MG63 (cell line): ENCODE results near the gene GSG1. TPM values are rescaled to one million over a fixed set of nuclear protein-coding genes. Genes with fewer than 3 reads are reported as not detected.
"Not testable (repeated sequence)": the region's sequence is repeated elsewhere in the genome, so short reads cannot be mapped to it uniquely, and the experiment has no call there.

ENCODE experiments used
- DNase-seq: peaks from one replicate; pipeline ENCODE4 v3.0.0-alpha.2; 2020
- H3K27me3 ChIP-seq: fragments of 250-450 bp; sonication (Bioruptor Pico); 2 replicates; pipeline ENCODE4 v1.5.1; 2020; ENCODE audit warnings: mild to moderate bottlenecking, moderate library complexity
- H3K36me3 ChIP-seq: fragments of 250-450 bp; sonication (Bioruptor Pico); 2 replicates; pipeline ENCODE4 v1.5.1; 2020; ENCODE audit warnings: mild to moderate bottlenecking, moderate library complexity
- H3K4me3 ChIP-seq: fragments of 250-450 bp; sonication (Bioruptor Pico); 2 replicates; pipeline ENCODE4 v1.5.1; 2020; ENCODE audit warnings: mild to moderate bottlenecking, moderate library complexity
- H3K9me3 ChIP-seq: fragments of 250-450 bp; sonication (Bioruptor Pico); 2 replicates; pipeline ENCODE4 v1.5.1; 2020; ENCODE audit warnings: mild to moderate bottlenecking, moderate library complexity
- total RNA-seq: library from RNA; depleted of rRNA; stranded (reverse); fragments of >200 nt; shearing (Covaris generic); gene quantifications from 2 replicates; pipeline ENCODE4 v1.2.3, GENCODE V29; 2014; ENCODE audit warnings: low replicate concordance

Gene GSG1
- total RNA-seq, 1 experiment from 2014 or later, result 0.33 TPM

- no peaks in the 10 kb centered on the region; the same call in 1 of the 2 replicates for H3K9me3 ChIP-seq
- no peaks in the 10 kb centered on the region for H3K27me3 ChIP-seq
- no peaks in the 10 kb centered on the region for H3K36me3 ChIP-seq
- no peak overlapping the region for H3K4me3 ChIP-seq
- DNase-seq, result no peak
Observed at GRCh38 chr12:13080266-13080665, 23.2 kb downstream of the GSG1 start.

GRCh38 chr12:13079440-13079906, 24.0 kb downstream of the GSG1 start:
- no peaks in the 10 kb centered on the region; the same call in 1 of the 2 replicates for H3K9me3 ChIP-seq
- no peaks in the 10 kb centered on the region for H3K27me3 ChIP-seq
- H3K4me3 ChIP-seq, result no peak overlapping the region
- no peak for DNase-seq
- H3K36me3 ChIP-seq, result no peaks in the 10 kb centered on the region

- Histone ChIP-seq H3K9me3 (no peaks in the 10 kb centered on the region), H3K4me3 (no peak overlapping the region), H3K27me3 (no peaks in the 10 kb centered on the region), H3K36me3 (no peaks in the 10 kb centered on the region)
- DNase-seq, result no peak
Observed at GRCh38 chr12:13075786-13076570, 27.5 kb downstream of the GSG1 start.

- DNase-seq, result no peak
- Histone ChIP-seq H3K4me3 (no peak overlapping the region), H3K36me3 (no peaks in the 10 kb centered on the region), H3K27me3 (no peaks in the 10 kb centered on the region), H3K9me3 (no peaks in the 10 kb centered on the region)
Observed at GRCh38 chr12:13075118-13075480, 28.4 kb downstream of the GSG1 start.

GRCh38 chr12:13074396-13075117, 28.9 kb downstream of the GSG1 start:
- no peak for DNase-seq
- Histone ChIP-seq H3K27me3 (no peaks in the 10 kb centered on the region), H3K9me3 (no peaks in the 10 kb centered on the region), H3K36me3 (no peaks in the 10 kb centered on the region), H3K4me3 (no peak overlapping the region)

- Histone ChIP-seq H3K36me3 (no peaks in the 10 kb centered on the region), H3K27me3 (no peaks in the 10 kb centered on the region)
- no peak for DNase-seq
Observed at GRCh38 chr12:13073173-13073572, 30.3 kb downstream of the GSG1 start.

GRCh38 chr12:13071305-13072280, 31.9 kb downstream of the GSG1 start:
- DNase-seq, result no peak
- H3K4me3 ChIP-seq, result no peak overlapping the region

More at GRCh38 chr12:13073173-13073572, 30.3 kb downstream of the GSG1 start:
- Histone ChIP-seq H3K9me3 (no peaks in the 10 kb centered on the region), H3K4me3 (no peak overlapping the region)

GRCh38 chr12:13069380-13069779, 34.1 kb downstream of the GSG1 start:
- Histone ChIP-seq H3K27me3 (no peaks in the 10 kb centered on the region), H3K4me3 (no peak overlapping the region), H3K36me3 (no peaks in the 10 kb centered on the region), H3K9me3 (no peaks in the 10 kb centered on the region)
- no peak for DNase-seq

More at GRCh38 chr12:13071305-13072280, 31.9 kb downstream of the GSG1 start:
- Histone ChIP-seq H3K36me3 (no peaks in the 10 kb centered on the region), H3K27me3 (no peaks in the 10 kb centered on the region), H3K9me3 (no peaks in the 10 kb centered on the region)

GRCh38 chr12:13067322-13067721, 36.1 kb downstream of the GSG1 start:
- H3K36me3 ChIP-seq, result no peaks in the 10 kb centered on the region; the same call in 1 of the 2 replicates
- H3K27me3 ChIP-seq, result no peaks in the 10 kb centered on the region
- DNase-seq, result no peak
- H3K4me3 ChIP-seq, result no peak overlapping the region
- no peaks in the 10 kb centered on the region for H3K9me3 ChIP-seq

GRCh38 chr12:13066459-13066858, 37.0 kb downstream of the GSG1 start:
- DNase-seq, result no peak
- Histone ChIP-seq H3K9me3 (no peaks in the 10 kb centered on the region), H3K36me3 (no peaks in the 10 kb centered on the region; the same call in 1 of the 2 replicates), H3K4me3 (no peak overlapping the region), H3K27me3 (no peaks in the 10 kb centered on the region)

- Histone ChIP-seq H3K36me3 (no peaks in the 10 kb centered on the region; the same call in 1 of the 2 replicates), H3K27me3 (no peaks in the 10 kb centered on the region), H3K9me3 (no peaks in the 10 kb centered on the region), H3K4me3 (no peak overlapping the region)
- no peak for DNase-seq
Observed at GRCh38 chr12:13066014-13066413, 37.5 kb downstream of the GSG1 start.

GRCh38 chr12:13062669-13063068, 40.8 kb downstream of the GSG1 start:
- DNase-seq, result no peak
- Histone ChIP-seq H3K36me3 (no peaks in the 10 kb centered on the region; the same call in 1 of the 2 replicates), H3K27me3 (no peaks in the 10 kb centered on the region), H3K9me3 (no peaks in the 10 kb centered on the region), H3K4me3 (no peak overlapping the region)

- Histone ChIP-seq H3K4me3 (no peak overlapping the region), H3K27me3 (no peaks in the 10 kb centered on the region), H3K9me3 (no peaks in the 10 kb centered on the region), H3K36me3 (no peaks in the 10 kb centered on the region; the same call in 1 of the 2 replicates)
- no peak for DNase-seq
Observed at GRCh38 chr12:13061377-13061776, 42.1 kb downstream of the GSG1 start.

GRCh38 chr12:13060581-13060980, 42.9 kb downstream of the GSG1 start:
- Histone ChIP-seq H3K27me3 (no peaks in the 10 kb centered on the region), H3K36me3 (no peaks in the 10 kb centered on the region; the same call in 1 of the 2 replicates), H3K4me3 (no peak overlapping the region), H3K9me3 (no peaks in the 10 kb centered on the region)
- DNase-seq, result no peak

- not testable (repeated sequence) for DNase-seq, H3K27me3 ChIP-seq
Observed at GRCh38 chr12:13053617-13054016, 49.9 kb downstream of the GSG1 start.

GRCh38 chr12:13052421-13052820, 51.0 kb downstream of the GSG1 start:
- H3K36me3 ChIP-seq, result no peaks in the 10 kb centered on the region; the same call in 1 of the 2 replicates
- no peak overlapping the region for H3K4me3 ChIP-seq
- H3K27me3 ChIP-seq, result no peaks in the 10 kb centered on the region
- peaks cover 10% of the 10 kb centered on the region; the same call in 1 of the 2 replicates for H3K9me3 ChIP-seq
- DNase-seq, result no peak

More at GRCh38 chr12:13053617-13054016, 49.9 kb downstream of the GSG1 start:
- peaks cover 10% of the 10 kb centered on the region; the same call in 1 of the 2 replicates for H3K9me3 ChIP-seq
- not testable (repeated sequence) for H3K36me3 ChIP-seq, H3K4me3 ChIP-seq
